ENCODE measurements around the gene EME2.

EME2 gene

GRCh38 chr16:1766701-1767100, 5.9 kb upstream of the EME2 start:
- no peak overlapping the region for H3K4me3 ChIP-seq (ENCODE audit: low read length)
- TF ChIP-seq EZH2phosphoT487 (IDR thresholded peaks at IDR 0.05; ENCODE audit: low read depth) (no peak), CTCF (IDR thresholded peaks at IDR 0.05; ENCODE audit: low read depth, low read length) (no peak)

GRCh38 chr16:1767116-1767994, 5.3 kb upstream of the EME2 start:
- H3K27ac ChIP-seq (ENCODE audit: low read length), result no peak overlapping the region
- TF ChIP-seq CTCF (IDR thresholded peaks at IDR 0.05; ENCODE audit: low read depth, low read length) (no peak), EZH2phosphoT487 (IDR thresholded peaks at IDR 0.05; ENCODE audit: low read depth) (no peak)
- H3K27me3 ChIP-seq (ENCODE audit: low read depth, low read length), result no peaks in the 10 kb centered on the region
- H3K9me3 ChIP-seq (ENCODE audit: insufficient read depth, low read length), result no peaks in the 10 kb centered on the region
- H3K9ac ChIP-seq (ENCODE audit: low read length), result no peak overlapping the region
- H3K36me3 ChIP-seq (replicated peaks; ENCODE audit: low read depth, low read length), result peaks cover 9% of the 10 kb centered on the region
- H3K4me1 ChIP-seq (ENCODE audit: low read length), result peaks cover 3% of the 10 kb centered on the region; the same call in 1 of the 2 replicates
- no peak overlapping the region for H3K4me3 ChIP-seq (ENCODE audit: low read length)
- H4K20me1 ChIP-seq (ENCODE audit: insufficient read depth, low read length), result no peaks in the 10 kb centered on the region
- H3K79me2 ChIP-seq (ENCODE audit: low read length), result peaks cover 7% of the 10 kb centered on the region
- H2AFZ ChIP-seq (ENCODE audit: low read depth, low read length), result no peak overlapping the region
- H3K4me2 ChIP-seq (ENCODE audit: low read length), result no peak overlapping the region

More at GRCh38 chr16:1766701-1767100, 5.9 kb upstream of the EME2 start:
- Histone ChIP-seq H3K4me2 (ENCODE audit: low read length) (no peak overlapping the region), H3K9ac (ENCODE audit: low read length) (no peak overlapping the region), H3K79me2 (ENCODE audit: low read length) (peaks cover under 1% of the 10 kb centered on the region), H2AFZ (ENCODE audit: low read depth, low read length) (no peak overlapping the region), H3K4me1 (ENCODE audit: low read length) (peaks cover 3% of the 10 kb centered on the region; the same call in 1 of the 2 replicates), H3K36me3 (replicated peaks; ENCODE audit: low read depth, low read length) (peaks cover 6% of the 10 kb centered on the region), H4K20me1 (ENCODE audit: insufficient read depth, low read length) (no peaks in the 10 kb centered on the region), H3K27me3 (ENCODE audit: low read depth, low read length) (no peaks in the 10 kb centered on the region), H3K9me3 (ENCODE audit: insufficient read depth, low read length) (no peaks in the 10 kb centered on the region), H3K27ac (ENCODE audit: low read length) (no peak overlapping the region)

GRCh38 chr16:1768061-1768766, 4.4 kb upstream of the EME2 start:
- Histone ChIP-seq H3K9me3 (ENCODE audit: insufficient read depth, low read length) (no peaks in the 10 kb centered on the region), H3K27me3 (ENCODE audit: low read depth, low read length) (no peaks in the 10 kb centered on the region), H2AFZ (ENCODE audit: low read depth, low read length) (no peak overlapping the region), H3K9ac (ENCODE audit: low read length) (no peak overlapping the region), H3K4me1 (ENCODE audit: low read length) (peaks cover 3% of the 10 kb centered on the region; the same call in 1 of the 2 replicates), H3K79me2 (ENCODE audit: low read length) (peaks cover 13% of the 10 kb centered on the region), H3K36me3 (replicated peaks; ENCODE audit: low read depth, low read length) (peaks cover 9% of the 10 kb centered on the region), H4K20me1 (ENCODE audit: insufficient read depth, low read length) (no peaks in the 10 kb centered on the region), H3K4me2 (ENCODE audit: low read length) (no peak overlapping the region), H3K27ac (ENCODE audit: low read length) (no peak overlapping the region), H3K4me3 (ENCODE audit: low read length) (no peak overlapping the region)
- no peak for TF ChIP-seq EZH2phosphoT487 (IDR thresholded peaks at IDR 0.05; ENCODE audit: low read depth)
- no peak for TF ChIP-seq CTCF (IDR thresholded peaks at IDR 0.05; ENCODE audit: low read depth, low read length)

- H3K9ac ChIP-seq (ENCODE audit: low read length), result no peak overlapping the region
- no peak overlapping the region for H3K4me2 ChIP-seq (ENCODE audit: low read length)
- H3K79me2 ChIP-seq (ENCODE audit: low read length), result peaks cover 18% of the 10 kb centered on the region
- no peak for TF ChIP-seq EZH2phosphoT487 (IDR thresholded peaks at IDR 0.05; ENCODE audit: low read depth)
- TF ChIP-seq CTCF (IDR thresholded peaks at IDR 0.05; ENCODE audit: low read depth, low read length), result no peak
- H3K36me3 ChIP-seq (replicated peaks; ENCODE audit: low read depth, low read length), result peaks cover 9% of the 10 kb centered on the region
- H3K9me3 ChIP-seq (ENCODE audit: insufficient read depth, low read length), result no peaks in the 10 kb centered on the region
- no peaks in the 10 kb centered on the region for H4K20me1 ChIP-seq (ENCODE audit: insufficient read depth, low read length)
- H3K27ac ChIP-seq (ENCODE audit: low read length), result no peak overlapping the region
- H3K4me1 ChIP-seq (ENCODE audit: low read length), result peaks cover 3% of the 10 kb centered on the region; the same call in 1 of the 2 replicates
- H3K4me3 ChIP-seq (ENCODE audit: low read length), result no peak overlapping the region
- no peaks in the 10 kb centered on the region for H3K27me3 ChIP-seq (ENCODE audit: low read depth, low read length)
- H2AFZ ChIP-seq (ENCODE audit: low read depth, low read length), result no peak overlapping the region
Observed at GRCh38 chr16:1768767-1769401, 3.7 kb upstream of the EME2 start.
